IMR-90 (cell line): ENCODE results near the gene S100A8. TPM values are rescaled to one million over a fixed set of nuclear protein-coding genes. Genes with fewer than 3 reads are reported as not detected.

Experiments
- ATAC-seq: fragments of 200-7000 bp; cut with Tn5 transposase; 2 replicates; pipeline ENCODE4 v1.9.1; 2020; ENCODE audit warnings: low read depth, mild to moderate bottlenecking, moderate library complexity
- BruUV-seq: library from RNA; stranded (reverse); fragments of 400-500 nt; replicated peaks from 2 replicates; lab custom pipeline; 2021; lab: Mats Ljungman, UMichigan
- CTCF ChIA-PET: fragments of 300-600 bp; formaldehyde crosslinking; extraction: SDS; loops from one replicate; lab custom pipeline; 2021; ENCODE audit warnings: antibody characterized with exemption; lab: Yijun Ruan, JAX
- POLR2A ChIA-PET: fragments of 300-600 bp; sonication (Branson Sonifier 250); formaldehyde crosslinking; loops from one replicate; lab custom pipeline; 2022; ENCODE audit warnings: antibody characterized with exemption; ENCODE audit not compliant: unreplicated experiment; lab: Charles Lee
- DNase-seq: peaks from one replicate; pipeline ENCODE4 v3.0.0; 2013
- H2AFZ ChIP-seq: replicated peaks from 2 replicates; pipeline ENCODE3; 2013; ENCODE audit warnings: low read length, mild to moderate bottlenecking; ENCODE audit not compliant: poor library complexity
- H2AK5ac ChIP-seq: 2 replicates; pipeline ENCODE4 v1.6.1; 2013; ENCODE audit warnings: low read depth, low read length, inconsistent platforms
- H2AK9ac ChIP-seq: replicated peaks from 2 replicates; pipeline ENCODE3; 2013; ENCODE audit warnings: mild to moderate bottlenecking, low read depth, low read length, moderate library complexity; ENCODE audit not compliant: poor library complexity
- H2BK120ac ChIP-seq: 2 replicates; pipeline ENCODE4 v1.6.1; 2013; ENCODE audit warnings: low read depth, low read length, inconsistent platforms
- H2BK15ac ChIP-seq: 3 replicates; pipeline ENCODE4 v1.6.1; 2013; ENCODE audit warnings: low read depth, low read length, inconsistent platforms
- H2BK20ac ChIP-seq: 2 replicates; pipeline ENCODE4 v1.6.1; 2013; ENCODE audit warnings: low read depth, mild to moderate bottlenecking, inconsistent platforms, low read length, moderate library complexity
- H2BK5ac ChIP-seq: 2 replicates; pipeline ENCODE4 v1.6.1; 2013; ENCODE audit warnings: mild to moderate bottlenecking, low read depth, low read length, inconsistent platforms; ENCODE audit not compliant: poor library complexity, severe bottlenecking
- H3K14ac ChIP-seq: replicated peaks from 2 replicates; pipeline ENCODE4 v1.6.1; 2013; ENCODE audit warnings: low read depth, low read length, inconsistent platforms
- H3K18ac ChIP-seq: 2 replicates; pipeline ENCODE4 v1.6.1; 2013; ENCODE audit warnings: low read depth, low read length, control low read depth
- H3K23ac ChIP-seq: 2 replicates; pipeline ENCODE4 v1.6.1; 2013; ENCODE audit warnings: low read depth, low read length, inconsistent platforms
- H3K27ac ChIP-seq: 2 replicates; pipeline ENCODE4 v1.5.1; 2013; ENCODE audit warnings: mild to moderate bottlenecking, control low read depth, low read length; ENCODE audit not compliant: insufficient read depth
- H3K27me3 ChIP-seq: 2 replicates; pipeline ENCODE4 v1.6.1; 2013; ENCODE audit warnings: low read length; ENCODE audit not compliant: control insufficient read depth, insufficient read depth
- H3K36me3 ChIP-seq: 2 replicates; pipeline ENCODE4 v1.6.1; 2013; ENCODE audit warnings: low read length, mixed read lengths; ENCODE audit not compliant: control insufficient read depth, insufficient read depth
- H3K4ac ChIP-seq: 2 replicates; pipeline ENCODE4 v1.6.1; 2013; ENCODE audit warnings: low read depth, low read length, inconsistent platforms
- H3K4me1 ChIP-seq: 2 replicates; pipeline ENCODE4 v1.6.1; 2013; ENCODE audit warnings: low read length, mixed read lengths; ENCODE audit not compliant: control insufficient read depth, insufficient read depth
- H3K4me2 ChIP-seq: 2 replicates; pipeline ENCODE4 v1.6.1; 2013; ENCODE audit warnings: low read depth, mild to moderate bottlenecking, control low read depth, low read length, moderate library complexity
- H3K4me3 ChIP-seq: 2 replicates; pipeline ENCODE4 v1.5.1; 2013; ENCODE audit warnings: low read depth, mild to moderate bottlenecking, control low read depth, low read length, moderate library complexity; ENCODE audit not compliant: insufficient read depth
- H3K56ac ChIP-seq: 2 replicates; pipeline ENCODE4 v1.6.1; 2013; ENCODE audit warnings: low read length, inconsistent platforms; ENCODE audit not compliant: insufficient read depth; ENCODE audit errors: extremely low read depth
- H3K79me1 ChIP-seq, 2 experiments: 2 replicates each; pipeline ENCODE4 v1.6.1; 2013; ENCODE audit warnings: low read length in 2 of 2, inconsistent platforms in 1 of 2, low read depth in 1 of 2
- H3K9ac ChIP-seq: 2 replicates; pipeline ENCODE4 v1.6.1; 2013; ENCODE audit warnings: low read depth, low read length, control low read depth
- H3K9me1 ChIP-seq: 2 replicates; pipeline ENCODE4 v1.6.1; 2013; ENCODE audit warnings: low read length, inconsistent platforms; ENCODE audit not compliant: insufficient read depth
- H3K9me3 ChIP-seq: 2 replicates; pipeline ENCODE4 v1.6.1; 2013; ENCODE audit warnings: low read length; ENCODE audit not compliant: control insufficient read depth, insufficient read depth
- H4K20me1 ChIP-seq: 2 replicates; pipeline ENCODE4 v1.6.1; 2013; ENCODE audit warnings: low read length, inconsistent platforms; ENCODE audit not compliant: insufficient read depth
- H4K5ac ChIP-seq: 2 replicates; pipeline ENCODE4 v1.6.1; 2013; ENCODE audit warnings: mild to moderate bottlenecking, low read depth, low read length, control low read depth
- H4K8ac ChIP-seq, 2 experiments: 2 replicates each; pipeline ENCODE4 v1.6.1; 2013; ENCODE audit warnings: low read depth in 2 of 2, low read length in 2 of 2, control low read depth in 1 of 2, inconsistent platforms in 1 of 2
- H4K91ac ChIP-seq: 2 replicates; pipeline ENCODE4 v1.6.1; 2013; ENCODE audit warnings: low read depth, low read length, inconsistent platforms; ENCODE audit not compliant: insufficient read depth
- CHD1 ChIP-seq: IDR thresholded peaks from 2 replicates; pipeline ENCODE4 v1.6.1; 2012; ENCODE audit warnings: low read depth, low read length, improper control_type of control experiment
- MXI1 ChIP-seq: IDR thresholded peaks from 2 replicates; pipeline ENCODE4 v1.6.1; 2012; ENCODE audit warnings: low read depth, mild to moderate bottlenecking, low read length, moderate library complexity, borderline replicate concordance
- NFE2L2 ChIP-seq: fragments of 150-350 bp; IDR thresholded peaks from 2 replicates; pipeline ENCODE4 v1.6.1; 2016; ENCODE audit warnings: low read depth, mild to moderate bottlenecking, low read length
- POLR2A ChIP-seq: IDR thresholded peaks from 2 replicates; pipeline ENCODE4 v1.6.1; 2012; ENCODE audit warnings: mild to moderate bottlenecking, low read depth, low read length
- RCOR1 ChIP-seq: IDR thresholded peaks from 2 replicates; pipeline ENCODE4 v1.6.1; 2012; ENCODE audit warnings: mild to moderate bottlenecking, low read length, improper control_type of control experiment; ENCODE audit not compliant: insufficient replicate concordance
- USF2 ChIP-seq: fragments of 150-350 bp; IDR thresholded peaks from 2 replicates; pipeline ENCODE4 v1.6.1; 2017; ENCODE audit warnings: mild to moderate bottlenecking, antibody characterized with exemption, low read length, low read depth
- WGBS, 2 experiments: methylation state at CpG; one replicate each; pipeline versions ENCODE4 v1.1.5 to v1.1.7; 2013; ENCODE audit warnings: missing lambda C conversion rate in 2 of 2; ENCODE audit not compliant: insufficient read length in 1 of 2; ENCODE audit errors: extremely low coverage in 2 of 2; 5-methylcytosine and 5-hydroxymethylcytosine counted together
- dilution Hi-C: fragments of 300-500 bp; cut with HindIII; formaldehyde crosslinking; loops from one replicate; pipeline ENCODE4 v1.14.3; 2018; ENCODE audit warnings: low sequenced_read_pairs; ENCODE audit not compliant: unreplicated experiment
- in situ Hi-C: fragments of 300-500 bp; cut with MboI; formaldehyde crosslinking; loops from 3 replicates; pipeline ENCODE4 v1.14.3; 2019; ENCODE audit warnings: low sequenced_read_pairs, inconsistent platforms, mixed read lengths
- intact Hi-C: fragments of 100-400 bp; cut with micrococcal nuclease; formaldehyde crosslinking; loops from 2 replicates; pipeline ENCODE4 v1.10.0; 2022
- polyA plus RNA-seq, 3 experiments: library from polyadenylated mRNA; depleted of rRNA; stranded (reverse); fragments of >200 nt; gene quantifications; 2 replicates each; pipeline ENCODE4 v1.2.3, GENCODE V29; 2012; ENCODE audit warnings: low replicate concordance in 1 of 3
- total RNA-seq: library from RNA; depleted of rRNA; stranded (reverse); fragments of >200 nt; gene quantifications from 2 replicates; pipeline ENCODE4 v1.2.3, GENCODE V29; 2012
- TF ChIP-seq, protein P1 (sequence below): conservative IDR thresholded peaks from 2 replicates; pipeline ENCODE4 v1.5.1; 2012; ENCODE audit warnings: mild to moderate bottlenecking, low read depth, low read length, improper control_type of control experiment

S100A8 gene
- total and polyA plus RNA-seq, 2 of the 4 experiments (the other 2 are of a cell fraction): not detected

- no peak overlapping the region for H4K5ac ChIP-seq
- WGBS, 2 experiments: 0% methylated on average over 2 of the region's 4 CpGs; no CpG with 5 or more reads in 1 of the 2 experiments
- H2AK9ac ChIP-seq: no peak overlapping the region
- dilution Hi-C loops (no loop called here), in situ Hi-C loops (no loop called here), intact Hi-C loops (no loop called here)
- no peaks in the 10 kb centered on the region for H3K36me3 ChIP-seq
- no peak overlapping the region for H3K4me3 ChIP-seq
- no peaks in the 10 kb centered on the region for H4K20me1 ChIP-seq
- no peak overlapping the region for H3K23ac ChIP-seq
- H3K27me3 ChIP-seq: no peaks in the 10 kb centered on the region; the same call in 1 of the 2 replicates
- H2BK20ac ChIP-seq: no peak overlapping the region
- no peak overlapping the region for H3K4me2 ChIP-seq
- CTCF ChIA-PET: no interaction called here
- H3K27ac ChIP-seq: no peak overlapping the region
- H3K56ac ChIP-seq: no peak overlapping the region
- H2AFZ ChIP-seq: no peak overlapping the region
- H4K91ac ChIP-seq: no peak overlapping the region
- H3K14ac ChIP-seq: no peak overlapping the region
- H4K8ac ChIP-seq: no peak overlapping the region
- BruUV-seq: no TSS peak
- H2AK5ac ChIP-seq: no peak overlapping the region
- no peaks in the 10 kb centered on the region for H3K9me3 ChIP-seq
- no peak overlapping the region for H2BK5ac ChIP-seq
- ATAC-seq (no peak), DNase-seq (no peak)
- no peak overlapping the region for H3K18ac ChIP-seq
- no peak overlapping the region for H2BK15ac ChIP-seq
- H3K9me1 ChIP-seq: no peaks in the 10 kb centered on the region
- POLR2A ChIA-PET: no interaction called here
- no peaks in the 10 kb centered on the region for H3K79me1 ChIP-seq
- H3K4me1 ChIP-seq: no peaks in the 10 kb centered on the region
- no peak overlapping the region for H2BK120ac ChIP-seq
- no peak overlapping the region for H3K4ac ChIP-seq
- no peak for TF ChIP-seq MXI1
- TF ChIP-seq RCOR1: no peak
- no peak for TF ChIP-seq NFE2L2
- TF ChIP-seq USF2: no peak
- TF ChIP-seq, protein P1, sequence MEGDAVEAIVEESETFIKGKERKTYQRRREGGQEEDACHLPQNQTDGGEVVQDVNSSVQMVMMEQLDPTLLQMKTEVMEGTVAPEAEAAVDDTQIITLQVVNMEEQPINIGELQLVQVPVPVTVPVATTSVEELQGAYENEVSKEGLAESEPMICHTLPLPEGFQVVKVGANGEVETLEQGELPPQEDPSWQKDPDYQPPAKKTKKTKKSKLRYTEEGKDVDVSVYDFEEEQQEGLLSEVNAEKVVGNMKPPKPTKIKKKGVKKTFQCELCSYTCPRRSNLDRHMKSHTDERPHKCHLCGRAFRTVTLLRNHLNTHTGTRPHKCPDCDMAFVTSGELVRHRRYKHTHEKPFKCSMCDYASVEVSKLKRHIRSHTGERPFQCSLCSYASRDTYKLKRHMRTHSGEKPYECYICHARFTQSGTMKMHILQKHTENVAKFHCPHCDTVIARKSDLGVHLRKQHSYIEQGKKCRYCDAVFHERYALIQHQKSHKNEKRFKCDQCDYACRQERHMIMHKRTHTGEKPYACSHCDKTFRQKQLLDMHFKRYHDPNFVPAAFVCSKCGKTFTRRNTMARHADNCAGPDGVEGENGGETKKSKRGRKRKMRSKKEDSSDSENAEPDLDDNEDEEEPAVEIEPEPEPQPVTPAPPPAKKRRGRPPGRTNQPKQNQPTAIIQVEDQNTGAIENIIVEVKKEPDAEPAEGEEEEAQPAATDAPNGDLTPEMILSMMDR: no peak
- no peak for TF ChIP-seq CHD1
- TF ChIP-seq POLR2A: no peak
- no peak overlapping the region for H3K9ac ChIP-seq
Measured at GRCh38 chr1:153384958-153385580, 5.8 kb downstream of the S100A8 start.
